Measurements from ENCODE around the gene SYCP3. TPM values are rescaled to one million over a fixed set of nuclear protein-coding genes. Genes with fewer than 3 reads are reported as not detected.
A peak's percentile ranks its signal among the peaks of the same experiment; 100 is the strongest.

Gene SYCP3
- total RNA-seq, 1 donor from 2014 or later: 0.04 TPM

DNA sequence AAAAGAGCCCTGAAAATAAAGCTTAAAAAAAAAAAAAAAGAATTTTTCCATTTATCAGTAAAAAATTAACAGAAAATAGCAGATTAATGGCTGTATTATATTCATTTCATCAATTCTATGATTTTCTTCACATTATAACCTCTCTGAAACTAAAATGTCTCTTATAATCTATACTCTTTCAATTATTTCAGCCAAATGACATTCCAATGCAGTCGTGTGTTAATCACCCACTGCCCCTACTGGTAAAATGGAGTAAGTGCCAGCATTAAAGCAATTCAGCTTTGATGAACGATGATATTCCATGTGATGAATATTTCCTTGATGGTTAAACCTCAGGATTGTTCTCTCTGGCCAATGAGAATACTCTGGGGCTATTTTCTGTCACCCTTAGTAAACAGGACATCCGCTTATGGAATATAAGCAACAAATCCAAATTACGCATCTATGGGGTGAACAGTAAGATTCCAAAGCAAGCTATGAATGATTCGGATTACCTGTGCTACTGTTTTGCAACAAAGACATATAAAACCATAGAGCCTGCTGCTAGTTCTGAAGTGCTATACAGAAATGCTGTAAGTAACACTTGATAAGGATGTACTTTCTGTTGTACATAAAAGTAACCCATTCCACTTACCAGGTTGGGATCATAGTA lies 20.3 kb upstream of the SYCP3 start:
- no peak for TF ChIP-seq EZH2phosphoT487 (IDR thresholded peaks at IDR 0.05)
- TF ChIP-seq, protein P1, sequence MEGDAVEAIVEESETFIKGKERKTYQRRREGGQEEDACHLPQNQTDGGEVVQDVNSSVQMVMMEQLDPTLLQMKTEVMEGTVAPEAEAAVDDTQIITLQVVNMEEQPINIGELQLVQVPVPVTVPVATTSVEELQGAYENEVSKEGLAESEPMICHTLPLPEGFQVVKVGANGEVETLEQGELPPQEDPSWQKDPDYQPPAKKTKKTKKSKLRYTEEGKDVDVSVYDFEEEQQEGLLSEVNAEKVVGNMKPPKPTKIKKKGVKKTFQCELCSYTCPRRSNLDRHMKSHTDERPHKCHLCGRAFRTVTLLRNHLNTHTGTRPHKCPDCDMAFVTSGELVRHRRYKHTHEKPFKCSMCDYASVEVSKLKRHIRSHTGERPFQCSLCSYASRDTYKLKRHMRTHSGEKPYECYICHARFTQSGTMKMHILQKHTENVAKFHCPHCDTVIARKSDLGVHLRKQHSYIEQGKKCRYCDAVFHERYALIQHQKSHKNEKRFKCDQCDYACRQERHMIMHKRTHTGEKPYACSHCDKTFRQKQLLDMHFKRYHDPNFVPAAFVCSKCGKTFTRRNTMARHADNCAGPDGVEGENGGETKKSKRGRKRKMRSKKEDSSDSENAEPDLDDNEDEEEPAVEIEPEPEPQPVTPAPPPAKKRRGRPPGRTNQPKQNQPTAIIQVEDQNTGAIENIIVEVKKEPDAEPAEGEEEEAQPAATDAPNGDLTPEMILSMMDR (IDR thresholded peaks at IDR 0.05): peak; percentile 69
- no peak for TF ChIP-seq EZH2 (IDR thresholded peaks at IDR 0.05)
- Histone ChIP-seq H3K9me3 (ENCODE audit: low read depth) (no peaks in the 10 kb centered on the region), H3K4me2 (no peak overlapping the region), H2AFZ (replicated peaks) (no peak overlapping the region), H3K4me3 (no peak overlapping the region), H3K9ac (no peak overlapping the region), H3K4me1 (no peaks in the 10 kb centered on the region), H3K27ac (no peak overlapping the region), H3K79me2 (ENCODE audit: low read depth) (no peaks in the 10 kb centered on the region), H3F3A (ENCODE audit: low read depth) (no peaks in the 10 kb centered on the region), H4K20me1 (ENCODE audit: low read depth) (no peaks in the 10 kb centered on the region), H3K27me3 (no peaks in the 10 kb centered on the region), H3K36me3 (no peaks in the 10 kb centered on the region)
- Mint-ChIP-seq H3K4me1 (no peaks in the 10 kb centered on the region), H3K4me3 (no peak overlapping the region), H3K27ac (no peak overlapping the region), H3K9me3 (no peaks in the 10 kb centered on the region), H3K27me3 (ENCODE audit: insufficient read depth, low read depth) (no peaks in the 10 kb centered on the region), H3K36me3 (peaks cover 3% of the 10 kb centered on the region)
- DNase-seq (ENCODE audit: low spot score): peak; percentile 46

DNA sequence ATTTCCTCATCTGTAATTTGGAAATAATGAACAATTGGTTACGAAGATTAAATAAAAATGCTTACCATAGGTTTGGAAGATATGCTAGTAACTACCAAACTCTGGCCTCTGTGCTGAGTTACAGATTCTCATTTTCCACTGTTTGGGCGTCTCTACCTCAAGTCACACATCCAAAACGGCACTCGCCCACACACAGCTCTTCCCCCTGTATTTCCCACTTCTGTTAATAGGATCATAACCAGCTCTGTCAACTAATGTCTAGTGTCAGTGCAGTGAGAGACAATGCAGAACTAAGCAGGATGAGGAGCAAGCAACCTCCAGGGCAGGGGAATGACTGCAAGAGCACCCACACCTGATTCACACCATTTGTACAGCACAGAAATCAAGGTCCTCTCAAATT lies 10.9 kb upstream of the SYCP3 start:
- Histone ChIP-seq H3K9me3 (ENCODE audit: low read depth) (no peaks in the 10 kb centered on the region), H3K4me2 (no peak overlapping the region)
- H3K27ac Mint-ChIP-seq: no peak overlapping the region

DNA sequence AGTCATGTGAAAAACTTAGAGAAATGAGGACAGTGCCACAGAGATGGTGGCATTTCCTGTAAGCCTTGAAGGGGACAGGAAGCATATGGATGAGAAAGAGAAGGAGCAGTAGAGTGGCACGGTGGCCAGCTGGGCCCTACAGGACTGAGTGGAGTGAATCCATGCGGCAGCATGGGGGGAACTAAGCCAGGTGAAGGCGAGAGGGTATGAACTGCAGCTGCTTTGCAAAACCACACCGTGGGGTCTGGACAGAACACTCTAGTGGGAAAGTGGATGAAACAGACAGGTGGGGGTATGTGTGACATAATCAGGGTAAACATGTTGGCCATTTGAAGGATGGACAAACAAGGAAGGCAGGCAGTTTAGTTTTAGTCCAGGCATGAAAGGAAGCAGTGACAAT lies 10.4 kb upstream of the SYCP3 start:
- no peaks in the 10 kb centered on the region for H3K9me3 ChIP-seq (ENCODE audit: low read depth)
- Mint-ChIP-seq H3K4me1 (no peaks in the 10 kb centered on the region), H3K9me3 (no peaks in the 10 kb centered on the region), H3K27ac (no peak overlapping the region), H3K27me3 (ENCODE audit: insufficient read depth, low read depth) (no peaks in the 10 kb centered on the region), H3K4me3 (no peak overlapping the region), H3K36me3 (no peaks in the 10 kb centered on the region)
- no peaks in the 10 kb centered on the region for H3K27me3 ChIP-seq
- H3K9ac ChIP-seq: no peak overlapping the region
- H4K20me1 ChIP-seq (ENCODE audit: low read depth): no peaks in the 10 kb centered on the region
- no peak for DNase-seq (ENCODE audit: low spot score)
- no peak overlapping the region for H2AFZ ChIP-seq (replicated peaks)
- no peak for TF ChIP-seq EZH2phosphoT487 (IDR thresholded peaks at IDR 0.05)
- TF ChIP-seq, protein P1 (IDR thresholded peaks at IDR 0.05): no peak
- TF ChIP-seq EZH2 (IDR thresholded peaks at IDR 0.05): no peak
- H3K36me3 ChIP-seq: no peaks in the 10 kb centered on the region
- H3K79me2 ChIP-seq (ENCODE audit: low read depth): no peaks in the 10 kb centered on the region
- H3K4me1 ChIP-seq: no peaks in the 10 kb centered on the region
- no peaks in the 10 kb centered on the region for H3F3A ChIP-seq (ENCODE audit: low read depth)
- no peak overlapping the region for H3K4me2 ChIP-seq
- H3K27ac ChIP-seq: no peak overlapping the region
- no peak overlapping the region for H3K4me3 ChIP-seq

More for the DNA sequence above, 10.9 kb upstream of the SYCP3 start:
- Histone ChIP-seq H2AFZ (replicated peaks) (no peak overlapping the region), H3K27ac (no peak overlapping the region), H3K36me3 (no peaks in the 10 kb centered on the region), H3K4me3 (no peak overlapping the region), H4K20me1 (ENCODE audit: low read depth) (no peaks in the 10 kb centered on the region), H3K9ac (no peak overlapping the region), H3K4me1 (no peaks in the 10 kb centered on the region), H3K27me3 (no peaks in the 10 kb centered on the region), H3F3A (ENCODE audit: low read depth) (no peaks in the 10 kb centered on the region), H3K79me2 (ENCODE audit: low read depth) (no peaks in the 10 kb centered on the region)
- H3K36me3 Mint-ChIP-seq: no peaks in the 10 kb centered on the region
- H3K4me3 Mint-ChIP-seq: no peak overlapping the region
- TF ChIP-seq, protein P1 (IDR thresholded peaks at IDR 0.05): no peak
- TF ChIP-seq EZH2phosphoT487 (IDR thresholded peaks at IDR 0.05) (no peak), EZH2 (IDR thresholded peaks at IDR 0.05) (no peak)
- H3K4me1 Mint-ChIP-seq: no peaks in the 10 kb centered on the region
- H3K27me3 Mint-ChIP-seq (ENCODE audit: insufficient read depth, low read depth): no peaks in the 10 kb centered on the region
- no peak for DNase-seq (ENCODE audit: low spot score)
- H3K9me3 Mint-ChIP-seq: no peaks in the 10 kb centered on the region
